ENCODE measurements around the gene FHOD3.

FHOD3 gene

GRCh38 chr18:36323421-36323820, 25.9 kb downstream of the FHOD3 start:
- DNase-seq, result no peak

- no peak for DNase-seq
Measured at GRCh38 chr18:36325846-36326245, 28.3 kb downstream of the FHOD3 start.

- no peak for DNase-seq
Measured at GRCh38 chr18:36326771-36327170, 29.3 kb downstream of the FHOD3 start.

GRCh38 chr18:36327352-36328316, 30.1 kb downstream of the FHOD3 start:
- no peak for DNase-seq

- no peak for DNase-seq
Measured at GRCh38 chr18:36328385-36328858, 30.9 kb downstream of the FHOD3 start.

- no peak for DNase-seq
Measured at GRCh38 chr18:36328916-36329315, 31.4 kb downstream of the FHOD3 start.

GRCh38 chr18:36329684-36330434, 32.3 kb downstream of the FHOD3 start:
- DNase-seq, result no peak

GRCh38 chr18:36330435-36331052, 33.0 kb downstream of the FHOD3 start:
- no peak for DNase-seq

GRCh38 chr18:36331521-36331971, 34.0 kb downstream of the FHOD3 start:
- DNase-seq, result no peak

- no peak for DNase-seq
Measured at GRCh38 chr18:36333414-36333813, 35.9 kb downstream of the FHOD3 start.

- no peak for DNase-seq
Measured at GRCh38 chr18:36334798-36335197, 37.3 kb downstream of the FHOD3 start.

GRCh38 chr18:36335476-36336279, 38.2 kb downstream of the FHOD3 start:
- DNase-seq, result no peak

- DNase-seq, result no peak
Measured at GRCh38 chr18:36337679-36338402, 40.3 kb downstream of the FHOD3 start.

- no peak for DNase-seq
Measured at GRCh38 chr18:36338403-36338933, 41.0 kb downstream of the FHOD3 start.

- no peak for DNase-seq
Measured at GRCh38 chr18:36340246-36340645, 42.7 kb downstream of the FHOD3 start.

- DNase-seq, result no peak
Measured at GRCh38 chr18:36341944-36342343, 44.4 kb downstream of the FHOD3 start.

GRCh38 chr18:36348331-36348730, 50.8 kb downstream of the FHOD3 start:
- no peak for DNase-seq

- DNase-seq, result no peak
Measured at GRCh38 chr18:36348971-36349417, 51.5 kb downstream of the FHOD3 start.

GRCh38 chr18:36349552-36349951, 52.0 kb downstream of the FHOD3 start:
- DNase-seq, result no peak

- no peak for DNase-seq
Measured at GRCh38 chr18:36350251-36350651, 52.7 kb downstream of the FHOD3 start.

- DNase-seq, result no peak
Measured at GRCh38 chr18:36350839-36351469, 53.4 kb downstream of the FHOD3 start.
